HG03066 (cell line): ENCODE results near the gene ROR1.
A peak's percentile ranks its signal among the peaks of the same experiment; 100 is the strongest.
"Not testable (repeated sequence)": the region's sequence is repeated elsewhere in the genome, so short reads cannot be mapped to it uniquely, and the experiment has no call there.

Source experiments
- ATAC-seq: cut with Tn5 transposase; IDR thresholded peaks from one replicate; pipeline ENCODE4 v1.9.1; 2021; ENCODE audit warnings: low read depth; ENCODE audit not compliant: unreplicated experiment

ROR1 gene

GRCh38 chr1:63819795-63820194 is 46.0 kb downstream of the ROR1 start:
- ATAC-seq = no peak

- ATAC-seq = no peak
Measured at GRCh38 chr1:63821091-63822005, 47.5 kb downstream of the ROR1 start.

- ATAC-seq = no peak
Measured at GRCh38 chr1:63822540-63822939, 48.7 kb downstream of the ROR1 start.

- no peak for ATAC-seq
Measured at GRCh38 chr1:63824451-63824850, 50.6 kb downstream of the ROR1 start.

- no peak for ATAC-seq
Measured at GRCh38 chr1:63825111-63825510, 51.3 kb downstream of the ROR1 start.

GRCh38 chr1:63826246-63826861 is 52.5 kb downstream of the ROR1 start:
- not testable (repeated sequence) for ATAC-seq

GRCh38 chr1:63827411-63828321 is 53.8 kb downstream of the ROR1 start:
- no peak for ATAC-seq

- ATAC-seq = peak; percentile 98
Measured at GRCh38 chr1:63828322-63829044, 54.7 kb downstream of the ROR1 start.

GRCh38 chr1:63829349-63830327 is 55.8 kb downstream of the ROR1 start:
- no peak for ATAC-seq

- ATAC-seq = no peak
Measured at GRCh38 chr1:63831409-63831808, 57.6 kb downstream of the ROR1 start.

- ATAC-seq = no peak
Measured at GRCh38 chr1:63833363-63834119, 59.7 kb downstream of the ROR1 start.

GRCh38 chr1:63835128-63835527 is 61.3 kb downstream of the ROR1 start:
- ATAC-seq = no peak

- ATAC-seq = no peak
Measured at GRCh38 chr1:63836374-63836773, 62.6 kb downstream of the ROR1 start.

GRCh38 chr1:63836830-63837229 is 63.0 kb downstream of the ROR1 start:
- no peak for ATAC-seq

GRCh38 chr1:63843010-63843409 is 69.2 kb downstream of the ROR1 start:
- no peak for ATAC-seq

GRCh38 chr1:63843884-63844283 is 70.1 kb downstream of the ROR1 start:
- ATAC-seq = no peak

GRCh38 chr1:63845346-63845745 is 71.5 kb downstream of the ROR1 start:
- ATAC-seq = no peak

GRCh38 chr1:63847308-63847910 is 73.6 kb downstream of the ROR1 start:
- ATAC-seq = no peak
